HG03520 (cell line): Measurements from ENCODE around the gene RNU7-1.

Experiments used
- ATAC-seq: cut with Tn5 transposase; IDR thresholded peaks from one replicate; pipeline ENCODE4 v1.9.1; 2021; ENCODE audit warnings: mild to moderate bottlenecking, moderate library complexity; ENCODE audit not compliant: unreplicated experiment

The RNU7-1 gene

GRCh38 chr12:6952121-6952862, 8.7 kb downstream of the RNU7-1 start:
- no peak for ATAC-seq

- no peak for ATAC-seq
Measured at GRCh38 chr12:6952863-6953441, 9.3 kb downstream of the RNU7-1 start.

- ATAC-seq: peak; percentile 33
Measured at GRCh38 chr12:6953442-6954315, 10.1 kb downstream of the RNU7-1 start.

- ATAC-seq: no peak
Measured at GRCh38 chr12:6954316-6955107, 10.9 kb downstream of the RNU7-1 start.

- no peak for ATAC-seq
Measured at GRCh38 chr12:6955108-6956020, 11.7 kb downstream of the RNU7-1 start.

- ATAC-seq: no peak
Measured at GRCh38 chr12:6956021-6956727, 12.6 kb downstream of the RNU7-1 start.

- ATAC-seq: no peak
Measured at GRCh38 chr12:6957151-6957701, 13.6 kb downstream of the RNU7-1 start.

- ATAC-seq: no peak
Measured at GRCh38 chr12:6957741-6958608, 14.4 kb downstream of the RNU7-1 start.

GRCh38 chr12:6958609-6959057, 15.0 kb downstream of the RNU7-1 start:
- ATAC-seq: no peak

- ATAC-seq: peak; percentile 43
Measured at GRCh38 chr12:6959058-6959804, 15.6 kb downstream of the RNU7-1 start.

- ATAC-seq: no peak
Measured at GRCh38 chr12:6959805-6960592, 16.4 kb downstream of the RNU7-1 start.

GRCh38 chr12:6960593-6961277, 17.1 kb downstream of the RNU7-1 start:
- no peak for ATAC-seq

- no peak for ATAC-seq
Measured at GRCh38 chr12:6961278-6961694, 17.7 kb downstream of the RNU7-1 start.

- ATAC-seq: no peak
Measured at GRCh38 chr12:6961695-6962284, 18.2 kb downstream of the RNU7-1 start.

- no peak for ATAC-seq
Measured at GRCh38 chr12:6962285-6963015, 18.8 kb downstream of the RNU7-1 start.
